Measurements from ENCODE around the gene FBXL17. TPM values are rescaled to one million over a fixed set of nuclear protein-coding genes. Genes with fewer than 3 reads are reported as not detected.

Gene FBXL17
- polyA plus RNA-seq, 2 of the 4 experiments (the other 2 are of a cell fraction), result 8.7 to 9.1 TPM

DNA sequence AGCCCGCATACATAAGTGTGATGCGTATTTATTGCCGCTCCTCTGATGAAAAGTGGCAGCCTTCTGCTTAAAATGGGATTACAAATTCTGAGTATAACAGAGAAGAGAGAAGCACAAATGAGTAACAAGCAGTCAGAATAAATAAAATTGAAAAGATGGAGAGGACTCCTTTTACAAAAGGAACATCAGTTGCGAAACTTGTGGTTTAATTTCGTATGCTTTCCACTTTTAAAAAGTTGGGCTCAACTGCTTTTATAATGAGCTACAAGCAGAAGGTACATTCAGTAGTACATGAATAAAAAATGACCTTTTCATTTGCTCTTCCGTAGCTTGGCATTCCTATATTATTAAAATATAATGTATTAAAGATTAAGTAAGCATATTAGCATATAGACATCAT is 320.0 kb downstream of the FBXL17 start:
- WGBS (ENCODE audit: missing lambda C conversion rate), result 89% methylated on average over 6 of the region's 6 CpGs
- POLR2A ChIA-PET, result no interaction called here
- ATAC-seq (no peak), DNase-seq (ENCODE audit: low read depth in 1 of 2, low spot score in 1 of 2) (no peak), FAIRE-seq (no peak)
- Histone ChIP-seq H3K4me3 (no peak overlapping the region), H3K27ac (no peak overlapping the region), H3K9me3 (no peaks in the 10 kb centered on the region), H3K4me1 (no peaks in the 10 kb centered on the region), H3K4me2 (no peak overlapping the region)
- CTCF ChIA-PET, result no interaction called here
- TF ChIP-seq POLR2A (IDR thresholded peaks at IDR 0.05; ENCODE audit: low read length), result no peak
- no peak for TF ChIP-seq CEBPB (IDR thresholded peaks at IDR 0.05)
- TF ChIP-seq CHD2 (IDR thresholded peaks at IDR 0.05; ENCODE audit: low read length, partially characterized antibody), result no peak
- TF ChIP-seq ZC3H11A (IDR thresholded peaks at IDR 0.05), result no peak
- TF ChIP-seq HOXA7 (CRISPR knock-in tag; IDR thresholded peaks at IDR 0.05), result no peak
- no peak for TF ChIP-seq TP53 (CRISPR knock-in tag; IDR thresholded peaks at IDR 0.05)
- TF ChIP-seq CTCF (IDR thresholded peaks at IDR 0.05), result no peak
- TF ChIP-seq, protein P1, sequence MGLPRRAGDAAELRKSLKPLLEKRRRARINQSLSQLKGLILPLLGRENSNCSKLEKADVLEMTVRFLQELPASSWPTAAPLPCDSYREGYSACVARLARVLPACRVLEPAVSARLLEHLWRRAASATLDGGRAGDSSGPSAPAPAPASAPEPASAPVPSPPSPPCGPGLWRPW (IDR thresholded peaks at IDR 0.05), result no peak
- TF ChIP-seq CBX8 (IDR thresholded peaks at IDR 0.05), result no peak
- no peak for TF ChIP-seq EHMT2 (IDR thresholded peaks at IDR 0.05; ENCODE audit: low read depth)
- no peak for TF ChIP-seq ZSCAN20 (CRISPR knock-in tag; IDR thresholded peaks at IDR 0.05)
- no peak for TF ChIP-seq FOSL2 (IDR thresholded peaks at IDR 0.05)
- no peak for TF ChIP-seq FOSL2 (CRISPR knock-in tag; IDR thresholded peaks at IDR 0.05)
- TF ChIP-seq NPAS2 (CRISPR knock-in tag; IDR thresholded peaks at IDR 0.05; ENCODE audit: borderline replicate concordance), result no peak
- TF ChIP-seq MAFK (IDR thresholded peaks at IDR 0.05; ENCODE audit: partially characterized antibody), result no peak

DNA sequence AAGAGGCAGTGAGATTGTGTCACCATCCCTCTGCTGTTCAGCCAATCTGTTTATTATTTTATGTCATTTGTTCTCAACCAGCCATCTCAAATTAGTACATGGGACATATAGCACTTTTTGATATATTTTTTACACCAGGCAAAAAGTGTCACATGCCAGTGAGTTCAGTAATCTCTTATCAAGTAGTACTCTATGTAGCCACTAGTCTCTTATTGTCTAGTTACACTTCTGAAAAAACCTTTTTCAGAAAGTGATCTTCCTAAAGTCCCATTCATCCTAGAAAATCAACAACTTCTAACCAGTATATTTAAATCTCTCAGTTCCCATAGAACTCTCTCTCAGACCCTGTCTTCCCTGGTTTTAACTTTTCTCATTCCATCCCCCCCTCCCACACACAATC is 321.6 kb downstream of the FBXL17 start:
- DNase-seq (ENCODE audit: low read depth in 1 of 2, low spot score in 1 of 2), result no peak
- Histone ChIP-seq H3K4me3 (no peak overlapping the region), H3K27ac (no peak overlapping the region), H3K9me3 (no peaks in the 10 kb centered on the region), H3K4me2 (no peak overlapping the region), H3K4me1 (no peaks in the 10 kb centered on the region)
- ChIA-PET POLR2A (no interaction called here), CTCF (no interaction called here)
- ATAC-seq, result no peak
- TF ChIP-seq HOXB5 (CRISPR knock-in tag; IDR thresholded peaks at IDR 0.05) (no peak), MAZ (IDR thresholded peaks at IDR 0.05; ENCODE audit: borderline replicate concordance, low read depth, low read length) (no peak), HMGXB4 (CRISPR knock-in tag; IDR thresholded peaks at IDR 0.05; ENCODE audit: borderline replicate concordance) (no peak), SREBF2 (IDR thresholded peaks at IDR 0.05) (no peak), POLR2AphosphoS2 (conservative IDR thresholded peaks at IDR 0.05; ENCODE audit: low read length) (no peak), RNF2 (IDR thresholded peaks at IDR 0.05; ENCODE audit: borderline replicate concordance, low read depth) (no peak), EHMT2 (IDR thresholded peaks at IDR 0.05; ENCODE audit: low read depth) (no peak), ZFP36 (IDR thresholded peaks at IDR 0.05; ENCODE audit: borderline replicate concordance, partially characterized antibody) (no peak), HEYL (CRISPR knock-in tag; IDR thresholded peaks at IDR 0.05) (no peak), JUNB (IDR thresholded peaks at IDR 0.05) (no peak), HOXB13 (CRISPR knock-in tag; IDR thresholded peaks at IDR 0.05; ENCODE audit: low read depth) (no peak), BHLHE40 (IDR thresholded peaks at IDR 0.05; ENCODE audit: low read depth, low read length) (no peak), KDM1A (IDR thresholded peaks at IDR 0.05; ENCODE audit: low read depth) (no peak), ZSCAN20 (CRISPR knock-in tag; IDR thresholded peaks at IDR 0.05) (no peak)
- TF ChIP-seq, protein P1 (IDR thresholded peaks at IDR 0.05), result no peak
- FAIRE-seq, result no peak

All from A549 (cell line).